H1 (cell line): ENCODE measurements around the gene NUDC.

ENCODE experiments used
- GABPA ChIP-seq: IDR thresholded peaks from 2 replicates; pipeline ENCODE4 v1.6.1; 2011; ENCODE audit warnings: mild to moderate bottlenecking, low read length, moderate library complexity, borderline replicate concordance; ENCODE audit not compliant: insufficient read depth
- MAFK ChIP-seq: IDR thresholded peaks from 2 replicates; pipeline ENCODE4 v1.6.1; 2012; ENCODE audit warnings: low read depth, mild to moderate bottlenecking, improper control_type of control experiment, low read length
- TF ChIP-seq, protein P1 (sequence below), 3 experiments: IDR thresholded peaks; 1 replicate in 2 of 3; 2 replicates in 1 of 3; pipeline versions ENCODE4 v1.5.1 to v1.6.1; 2011; ENCODE audit warnings: low read length in 3 of 3, mild to moderate bottlenecking in 3 of 3, inconsistent platforms in 2 of 3, low read depth in 1 of 3, moderate library complexity in 1 of 3; ENCODE audit not compliant: insufficient read depth in 1 of 3; ENCODE audit errors: control extremely low read depth in 1 of 3

DNA sequence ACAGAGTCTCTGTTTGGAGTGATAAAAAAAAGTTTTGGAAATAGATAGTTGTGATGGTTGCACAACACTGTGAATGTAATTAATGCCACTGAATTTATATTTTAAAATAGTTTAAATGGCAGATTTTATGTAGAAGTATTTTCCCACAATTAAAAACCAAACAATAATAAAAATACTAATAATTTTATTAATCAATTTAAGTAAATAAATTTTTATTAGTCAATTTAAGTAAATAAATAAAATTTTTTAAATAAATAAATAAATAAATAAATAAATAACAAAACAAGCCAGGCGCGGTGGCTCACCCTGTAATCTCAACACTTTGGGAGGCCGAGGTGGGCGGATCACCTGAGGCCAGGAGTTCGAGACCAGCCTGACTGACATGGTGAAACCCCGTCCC, 43.7 kb downstream of the NUDC start:
- TF ChIP-seq, protein P1, sequence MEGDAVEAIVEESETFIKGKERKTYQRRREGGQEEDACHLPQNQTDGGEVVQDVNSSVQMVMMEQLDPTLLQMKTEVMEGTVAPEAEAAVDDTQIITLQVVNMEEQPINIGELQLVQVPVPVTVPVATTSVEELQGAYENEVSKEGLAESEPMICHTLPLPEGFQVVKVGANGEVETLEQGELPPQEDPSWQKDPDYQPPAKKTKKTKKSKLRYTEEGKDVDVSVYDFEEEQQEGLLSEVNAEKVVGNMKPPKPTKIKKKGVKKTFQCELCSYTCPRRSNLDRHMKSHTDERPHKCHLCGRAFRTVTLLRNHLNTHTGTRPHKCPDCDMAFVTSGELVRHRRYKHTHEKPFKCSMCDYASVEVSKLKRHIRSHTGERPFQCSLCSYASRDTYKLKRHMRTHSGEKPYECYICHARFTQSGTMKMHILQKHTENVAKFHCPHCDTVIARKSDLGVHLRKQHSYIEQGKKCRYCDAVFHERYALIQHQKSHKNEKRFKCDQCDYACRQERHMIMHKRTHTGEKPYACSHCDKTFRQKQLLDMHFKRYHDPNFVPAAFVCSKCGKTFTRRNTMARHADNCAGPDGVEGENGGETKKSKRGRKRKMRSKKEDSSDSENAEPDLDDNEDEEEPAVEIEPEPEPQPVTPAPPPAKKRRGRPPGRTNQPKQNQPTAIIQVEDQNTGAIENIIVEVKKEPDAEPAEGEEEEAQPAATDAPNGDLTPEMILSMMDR (IDR thresholded peaks at IDR 0.05; ENCODE audit: control extremely low read depth in 1 of 3, insufficient read depth in 1 of 3, low read depth in 1 of 3, low read length in 3 of 3): no peak
- no peak for TF ChIP-seq GABPA
- no peak for TF ChIP-seq MAFK
